H1 (cell line): ENCODE measurements around the gene SLN. TPM values are rescaled to one million over a fixed set of nuclear protein-coding genes. Genes with fewer than 3 reads are reported as not detected.

Source experiments
- FOSL1 ChIP-seq: IDR thresholded peaks from 2 replicates; pipeline ENCODE4 v1.6.1; 2011; ENCODE audit warnings: mild to moderate bottlenecking, low read depth, low read length, moderate library complexity; ENCODE audit not compliant: insufficient read depth
- POLR2A ChIP-seq, 2 experiments: IDR thresholded peaks; 1 replicate in 1 of 2; 2 replicates in 1 of 2; pipeline ENCODE4 v1.6.1; 2011; ENCODE audit warnings: low read depth in 2 of 2, low read length in 2 of 2, mild to moderate bottlenecking in 2 of 2; ENCODE audit errors: control extremely low read depth in 1 of 2
- polyA plus RNA-seq, 7 experiments: library from polyadenylated mRNA; depleted of rRNA in 3 of 7; stranded (reverse) in 5 of 7; unstranded in 2 of 7; fragments of >200 nt in 5 of 7; fragments of 200-250 nt in 2 of 7; gene quantifications; 1 replicate in 5 of 7; 2 replicates in 1 of 7; 4 replicates in 1 of 7; pipeline versions ENCODE4 v1.2.1 to v1.2.3, GENCODE V29; 2011 to 2013; ENCODE audit warnings: missing spikeins in 2 of 7, mixed read lengths in 2 of 7
- total RNA-seq: library from RNA; stranded (reverse); fragmentation: NEBNext Ultra II Directional; extraction: Animal tissue kit (Norgen Biotek cat#: 25700); gene quantifications from 2 replicates; pipeline ENCODE4 v1.2.1, GENCODE V29; 2021

SLN gene
- total and polyA plus RNA-seq, 2 of the 8 experiments (the other 6 are each of a cell fraction or from before 2014, with no cell fraction given): not detected

DNA sequence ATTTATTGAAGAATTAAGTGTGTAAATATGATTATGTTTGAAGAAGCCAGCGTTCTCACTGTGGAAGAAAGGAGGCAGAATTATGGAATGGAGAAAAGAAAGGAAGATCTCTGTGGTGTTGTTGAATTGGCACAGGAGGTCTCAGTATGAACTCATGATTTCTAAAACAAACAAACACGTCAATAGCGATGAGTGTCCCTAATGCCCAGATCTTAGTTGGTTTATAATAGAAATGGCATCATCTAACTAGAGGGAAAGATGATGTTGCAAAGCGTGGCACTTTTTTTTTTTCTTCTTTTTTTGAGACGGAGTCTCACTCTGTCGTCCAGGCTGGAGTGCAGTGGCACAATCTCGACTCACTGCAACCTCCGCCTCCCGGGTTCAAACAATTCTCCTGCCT, 39.2 kb upstream of the SLN start (continued):
- TF ChIP-seq FOSL1 (no peak), POLR2A (IDR thresholded peaks at IDR 0.05; ENCODE audit: control extremely low read depth in 1 of 2, low read depth in 2 of 2, low read length in 2 of 2) (no peak)
- TF ChIP-seq, all 59 proteins: peak for 0
